HepG2 (cell line): Measurements from ENCODE around the gene FHIT. TPM values are rescaled to one million over a fixed set of nuclear protein-coding genes. Genes with fewer than 3 reads are reported as not detected.

Experiments
- ATAC-seq: fragments of 200-7000 bp; cut with Tn5 transposase; 3 replicates; pipeline ENCODE4 v1.9.1; 2020; ENCODE audit warnings: mild to moderate bottlenecking, moderate library complexity
- BruUV-seq: library from RNA; stranded (reverse); fragments of 400-500 nt; replicated peaks from 2 replicates; lab custom pipeline; 2021; lab: Mats Ljungman, UMichigan
- CTCF ChIA-PET: fragments of 300-600 bp; formaldehyde crosslinking; extraction: SDS; loops from one replicate; lab custom pipeline; 2021; ENCODE audit warnings: low total read pairs, inconsistent platforms, low intra/inter-chr PET ratio; lab: Yijun Ruan, JAX
- POLR2A ChIA-PET: fragments of 350-600 bp; sonication (Branson Sonifier 250); formaldehyde crosslinking; loops from one replicate; lab custom pipeline; 2020; ENCODE audit warnings: antibody characterized with exemption, inconsistent platforms; lab: Yijun Ruan, JAX
- DNase-seq: peaks from one replicate; pipeline ENCODE4 v3.0.0-alpha.2; 2015; ENCODE audit warnings: low spot score
- FAIRE-seq: peaks from 3 replicates; lab custom pipeline; 2011; peaks lifted over from hg19 to GRCh38; lab: Jason Lieb, UNC
- H2AFZ ChIP-seq: one replicate; pipeline ENCODE4 v1.6.1; 2011; ENCODE audit warnings: low read length, inconsistent platforms
- H3K27ac ChIP-seq: fragments of 300-600 bp; 3 replicates; pipeline ENCODE4 v1.8.0; 2011; ENCODE audit warnings: mixed run types, mild to moderate bottlenecking, mixed read lengths, low read length, inconsistent platforms; ENCODE audit not compliant: insufficient read depth; ENCODE audit errors: extremely low read length
- H3K27me3 ChIP-seq, 2 experiments: fragments of 200-600 bp in 1 of 2; 2 replicates in 1 of 2; 3 replicates in 1 of 2; pipeline versions ENCODE4 v1.6.0 to v1.8.0; 2011; ENCODE audit warnings: low read length in 2 of 2, mild to moderate bottlenecking in 2 of 2, moderate library complexity in 2 of 2, inconsistent platforms in 1 of 2; ENCODE audit not compliant: insufficient read depth in 2 of 2, control insufficient read depth in 1 of 2
- H3K36me3 ChIP-seq, 2 experiments: fragments of 200-600 bp in 1 of 2; replicated peaks in 1 of 2; 2 replicates in 1 of 2; 3 replicates in 1 of 2; pipeline versions ENCODE4 v1.5.1 to v1.8.0; 2011; ENCODE audit warnings: low read length in 2 of 2, inconsistent platforms in 1 of 2; ENCODE audit not compliant: insufficient read depth in 2 of 2, control insufficient read depth in 1 of 2
- H3K4me1 ChIP-seq: 2 replicates; pipeline ENCODE4 v1.5.1; 2012; ENCODE audit warnings: low read length, inconsistent platforms; ENCODE audit not compliant: insufficient read depth
- H3K4me2 ChIP-seq: 2 replicates; pipeline ENCODE4 v1.6.0; 2011; ENCODE audit warnings: low read depth, low read length, inconsistent platforms
- H3K4me3 ChIP-seq, 3 experiments: fragments of 200-600 bp in 1 of 3; sonication (generic), shearing (Covaris generic) in 1 of 3; replicated peaks in 1 of 3; 2 replicates each; pipeline ENCODE4 v1.5.1; 2011 to 2016; ENCODE audit warnings: low read length in 3 of 3, inconsistent platforms in 2 of 3, low read depth in 2 of 3, mild to moderate bottlenecking in 2 of 3, control low read depth in 1 of 3, mixed read lengths in 1 of 3; ENCODE audit not compliant: insufficient read depth in 1 of 3
- H3K79me2 ChIP-seq: one replicate; pipeline ENCODE4 v1.6.1; 2011; ENCODE audit warnings: low read length, inconsistent platforms; ENCODE audit not compliant: insufficient read depth
- H3K9ac ChIP-seq: 2 replicates; pipeline ENCODE4 v1.6.0; 2011; ENCODE audit warnings: mild to moderate bottlenecking, low read depth, low read length, inconsistent platforms; ENCODE audit not compliant: insufficient read depth
- H3K9me3 ChIP-seq: 2 replicates; pipeline ENCODE4 v1.5.1; 2012; ENCODE audit warnings: mild to moderate bottlenecking, low read length
- H4K20me1 ChIP-seq: 2 replicates; pipeline ENCODE4 v1.6.0; 2011; ENCODE audit warnings: inconsistent platforms, mild to moderate bottlenecking, low read length, moderate library complexity; ENCODE audit not compliant: insufficient read depth
- CBX5 ChIP-seq: sonication (generic); formaldehyde crosslinking; IDR thresholded peaks from 2 replicates; pipeline ENCODE4 v1.4.0; 2020; ENCODE audit warnings: missing genetic modification reagents, borderline replicate concordance
- FIP1L1 ChIP-seq: fragments of 200-400 bp; formaldehyde crosslinking; IDR thresholded peaks from 2 replicates; pipeline ENCODE4 v1.6.1; 2018; ENCODE audit warnings: low read depth, mild to moderate bottlenecking, low read length, moderate library complexity, borderline replicate concordance; ENCODE audit not compliant: insufficient read depth
- GLMP ChIP-seq: sonication (generic); formaldehyde crosslinking; IDR thresholded peaks from 2 replicates; pipeline ENCODE4 v1.9.0; 2021; ENCODE audit warnings: missing genetic modification reagents, mild to moderate bottlenecking, borderline replicate concordance
- IKZF1 ChIP-seq: fragments of 450-650 bp; IDR thresholded peaks from 2 replicates; pipeline ENCODE4 v1.7.1; 2016
- NFIC ChIP-seq: IDR thresholded peaks from 2 replicates; pipeline ENCODE4 v1.6.1; 2012; ENCODE audit warnings: mild to moderate bottlenecking, low read length, inconsistent platforms
- NFRKB ChIP-seq: fragments of 450-650 bp; IDR thresholded peaks from 2 replicates; pipeline ENCODE4 v1.6.1; 2017
- NR2F2 ChIP-seq: IDR thresholded peaks from 2 replicates; pipeline ENCODE4 v1.6.1; 2012; ENCODE audit warnings: low read depth, inconsistent platforms, borderline replicate concordance
- PAXIP1 ChIP-seq: sonication (generic); formaldehyde crosslinking; conservative IDR thresholded peaks from 2 replicates; pipeline ENCODE4 v1.4.0; 2020; ENCODE audit warnings: mild to moderate bottlenecking, missing genetic modification reagents, moderate library complexity
- PHF8 ChIP-seq: sonication (generic); formaldehyde crosslinking; IDR thresholded peaks from 2 replicates; pipeline ENCODE4 v1.5.0; 2020; ENCODE audit warnings: missing genetic modification reagents
- SRSF1 ChIP-seq: fragments of 200-400 bp; formaldehyde crosslinking; optimal IDR thresholded peaks from 2 replicates; pipeline ENCODE3; 2017; ENCODE audit warnings: mild to moderate bottlenecking, low read depth, low read length, moderate library complexity
- TMF1 ChIP-seq: sonication (generic); formaldehyde crosslinking; IDR thresholded peaks from 2 replicates; pipeline ENCODE4 v1.8.1; 2022; ENCODE audit warnings: low read depth, missing genetic modification reagents
- ZBTB7A ChIP-seq: sonication (generic); formaldehyde crosslinking; IDR thresholded peaks from 2 replicates; pipeline ENCODE4 v1.8.0; 2022; ENCODE audit warnings: mild to moderate bottlenecking, missing genetic modification reagents
- ZBTB7B ChIP-seq: sonication (generic); formaldehyde crosslinking; IDR thresholded peaks from 2 replicates; pipeline ENCODE4 v1.4.0; 2020; ENCODE audit warnings: missing genetic modification reagents
- ZIK1 ChIP-seq: sonication (generic); formaldehyde crosslinking; IDR thresholded peaks from 2 replicates; pipeline ENCODE4 v1.5.0; 2020; ENCODE audit warnings: mild to moderate bottlenecking, low read depth, missing genetic modification reagents, borderline replicate concordance
- ZNF232 ChIP-seq: sonication (generic); formaldehyde crosslinking; IDR thresholded peaks from 2 replicates; pipeline ENCODE4 v1.4.0; 2020; ENCODE audit warnings: missing genetic modification reagents, borderline replicate concordance
- ZNF354B ChIP-seq: sonication (generic); formaldehyde crosslinking; IDR thresholded peaks from 2 replicates; pipeline ENCODE4 v1.8.0; 2022; ENCODE audit warnings: mild to moderate bottlenecking, missing genetic modification reagents
- ZNF367 ChIP-seq: sonication (generic); formaldehyde crosslinking; IDR thresholded peaks from 2 replicates; pipeline ENCODE4 v1.4.0; 2020; ENCODE audit warnings: missing genetic modification reagents, borderline replicate concordance
- ZNF546 ChIP-seq: sonication (generic); formaldehyde crosslinking; conservative IDR thresholded peaks from 2 replicates; pipeline ENCODE4 v1.8.1; 2023; ENCODE audit warnings: mild to moderate bottlenecking, missing genetic modification reagents
- ZNF724P ChIP-seq: sonication (generic); formaldehyde crosslinking; IDR thresholded peaks from 2 replicates; pipeline ENCODE4 v1.8.0; 2022; ENCODE audit warnings: missing genetic modification reagents, borderline replicate concordance
- ZNF75D ChIP-seq: sonication (generic); formaldehyde crosslinking; IDR thresholded peaks from 2 replicates; pipeline ENCODE4 v1.8.1; 2023; ENCODE audit warnings: missing genetic modification reagents, mild to moderate bottlenecking, borderline replicate concordance
- ZSCAN9 ChIP-seq: IDR thresholded peaks from 2 replicates; pipeline ENCODE4 v1.6.1; 2016; ENCODE audit warnings: borderline replicate concordance
- WGBS: methylation state at CpG from one replicate; pipeline ENCODE4 v1.1.6; 2017; ENCODE audit warnings: low lambda C conversion rate; 5-methylcytosine and 5-hydroxymethylcytosine counted together
- in situ Hi-C: cut with HindIII; loops from 2 replicates; pipeline ENCODE4 v1.10.0; 2017; ENCODE audit warnings: low pct_unique_long_range_greater_than_20kb; ENCODE audit not compliant: extremely low pct_ligation_motif_present
- intact Hi-C: fragments of 100-400 bp; cut with micrococcal nuclease; formaldehyde crosslinking; loops from one replicate; pipeline ENCODE4 v1.10.0; 2022; ENCODE audit not compliant: unreplicated experiment
- polyA plus RNA-seq, 8 experiments: library from polyadenylated mRNA; depleted of rRNA in 3 of 8; stranded (reverse) in 7 of 8; unstranded in 1 of 8; fragments of >200 nt; fragmentation: Illumina TruSeq in 4 of 8; extraction: Trizol in 4 of 8; gene quantifications; 2 replicates each; pipeline versions ENCODE4 v1.2.1 to v1.2.3, GENCODE V29; 2011 to 2016; ENCODE audit warnings: low read depth in 4 of 8, missing spikeins in 1 of 8, mixed read lengths in 1 of 8; ENCODE audit not compliant: insufficient read depth in 1 of 8
- total RNA-seq, 5 experiments: library from RNA; depleted of rRNA; stranded (reverse); fragments of >200 nt; fragmentation: Illumina TruSeq; extraction: Trizol; gene quantifications; 2 replicates each; pipeline ENCODE4 v1.2.3, GENCODE V29; 2016; ENCODE audit warnings: low read depth in 1 of 5

Gene FHIT
- total and polyA plus RNA-seq, 2 of the 13 experiments (the other 11 are each of a cell fraction or from before 2014, with no cell fraction given) = 4.0 to 4.6 TPM

- TF ChIP-seq PAXIP1 (no peak), ZNF75D (CRISPR knock-in tag) (no peak)
- TF ChIP-seq, all 625 proteins: peak for 0
These were observed 1533.5 kb downstream of the FHIT start (continued) for GRCh38 chr3:59717679-59718205.

GRCh38 chr3:59714066-59714465, 1537.2 kb downstream of the FHIT start:
- no peaks in the 10 kb centered on the region for H3K9me3 ChIP-seq
- no peak for FAIRE-seq
- no peak for ATAC-seq
- TF ChIP-seq ZNF367 (CRISPR knock-in tag) = no peak
- no peak for TF ChIP-seq ZBTB7B (CRISPR knock-in tag)
- no peak for TF ChIP-seq ZIK1 (CRISPR knock-in tag)
- TF ChIP-seq NR2F2 = no peak
- no peak for TF ChIP-seq ZNF232 (CRISPR knock-in tag)
- TF ChIP-seq ZNF724P (CRISPR knock-in tag) = no peak
- TF ChIP-seq GLMP (CRISPR knock-in tag) = no peak
- no peak for TF ChIP-seq SRSF1
- no peak for TF ChIP-seq ZNF546 (CRISPR knock-in tag)
- TF ChIP-seq TMF1 (CRISPR knock-in tag) = no peak
- TF ChIP-seq ZSCAN9 (CRISPR knock-in tag) = no peak
- TF ChIP-seq NFIC = no peak
- TF ChIP-seq ZBTB7A (CRISPR knock-in tag) = no peak
- no peak for TF ChIP-seq ZNF354B (CRISPR knock-in tag)
- TF ChIP-seq PHF8 (CRISPR knock-in tag) = no peak
- no peak for TF ChIP-seq IKZF1
- no peak for TF ChIP-seq FIP1L1
- TF ChIP-seq NFRKB = no peak
- TF ChIP-seq CBX5 (CRISPR knock-in tag) = no peak

More at GRCh38 chr3:59714066-59714465, 1537.2 kb downstream of the FHIT start:
- CTCF ChIA-PET = no interaction called here
- no peak for DNase-seq
- POLR2A ChIA-PET = no interaction called here
- Histone ChIP-seq H3K9ac (no peak overlapping the region), H3K79me2 (no peaks in the 10 kb centered on the region), H3K4me2 (no peak overlapping the region), H2AFZ (no peak overlapping the region), H3K27me3 (no peaks in the 10 kb centered on the region; a peak in 1 of 5 replicates), H3K4me3 (no peak overlapping the region), H3K36me3 (no peaks in the 10 kb centered on the region), H4K20me1 (no peaks in the 10 kb centered on the region), H3K27ac (no peak overlapping the region), H3K4me1 (no peaks in the 10 kb centered on the region)
- in situ Hi-C loops (no loop called here), intact Hi-C loops (no loop called here)
- WGBS = 0% methylated on average over 1 of the region's 1 CpG
- BruUV-seq = no TSS peak
